ENCODE results near the gene AFMID. TPM values are rescaled to one million over a fixed set of nuclear protein-coding genes. Genes with fewer than 3 reads are reported as not detected.

Gene AFMID
- total and polyA plus RNA-seq, 2 of the 13 experiments (the other 11 are each of a cell fraction or from before 2014, with no cell fraction given): 249 to 270 TPM

- TF ChIP-seq ZNF318 (CRISPR knock-in tag; IDR thresholded peaks at IDR 0.05) (no peak), ZBTB7A (CRISPR knock-in tag; IDR thresholded peaks at IDR 0.05) (no peak), ZBTB49 (CRISPR knock-in tag; IDR thresholded peaks at IDR 0.05; ENCODE audit: borderline replicate concordance) (no peak), TEAD3 (CRISPR knock-in tag; optimal IDR thresholded peaks at IDR 0.05; ENCODE audit: borderline replicate concordance) (peak; percentile 96), CREM (IDR thresholded peaks at IDR 0.05) (peak; percentile 34; the same call in 1 of the 2 replicates), CREM (CRISPR knock-in tag; IDR thresholded peaks at IDR 0.05) (no peak), POLR2AphosphoS5 (IDR thresholded peaks at IDR 0.05; ENCODE audit: low read depth, low read length) (peak; percentile 44; the same call in 1 of the 2 replicates), JUNB (CRISPR knock-in tag; IDR thresholded peaks at IDR 0.05; ENCODE audit: borderline replicate concordance) (no peak; the same call in 1 of the 2 replicates), DZIP1 (CRISPR knock-in tag; IDR thresholded peaks at IDR 0.05) (no peak), RFXAP (CRISPR knock-in tag; IDR thresholded peaks at IDR 0.05; ENCODE audit: borderline replicate concordance) (peak; percentile 77; the same call in 1 of the 2 replicates)
These were observed 27.5 kb upstream of the AFMID start (continued) for GRCh38 chr17:78159575-78160158.

All from HepG2 (cell line).